Ammon's horn (tissue), 1 donor: ENCODE data around the gene KIF6.
"Not testable (repeated sequence)": the region's sequence is repeated elsewhere in the genome, so short reads cannot be mapped to it uniquely, and the experiment has no call there.

ENCODE experiments used
- DNase-seq: peaks from one replicate; pipeline ENCODE4 v3.0.0-alpha.2; 2016; ENCODE audit warnings: low spot score

Gene KIF6

GRCh38 chr6:39553860-39554802, 171.1 kb downstream of the KIF6 start:
- DNase-seq: no peak

GRCh38 chr6:39553029-39553428, 172.2 kb downstream of the KIF6 start:
- DNase-seq: no peak

GRCh38 chr6:39550191-39550590, 175.0 kb downstream of the KIF6 start:
- no peak for DNase-seq

GRCh38 chr6:39546731-39547130, 178.5 kb downstream of the KIF6 start:
- DNase-seq: no peak

- DNase-seq: no peak
Observed at GRCh38 chr6:39543950-39544349, 181.3 kb downstream of the KIF6 start.

GRCh38 chr6:39543095-39543494, 182.1 kb downstream of the KIF6 start:
- DNase-seq: no peak

- DNase-seq: no peak
Observed at GRCh38 chr6:39540454-39540853, 184.8 kb downstream of the KIF6 start.

GRCh38 chr6:39530201-39530759, 194.9 kb downstream of the KIF6 start:
- no peak for DNase-seq

- no peak for DNase-seq
Observed at GRCh38 chr6:39527792-39528564, 197.2 kb downstream of the KIF6 start.

- DNase-seq: no peak
Observed at GRCh38 chr6:39524007-39524406, 201.2 kb downstream of the KIF6 start.

GRCh38 chr6:39521958-39522357, 203.2 kb downstream of the KIF6 start:
- DNase-seq: no peak

- no peak for DNase-seq
Observed at GRCh38 chr6:39520916-39521315, 204.3 kb downstream of the KIF6 start.

GRCh38 chr6:39520411-39520810, 204.8 kb downstream of the KIF6 start:
- no peak for DNase-seq

GRCh38 chr6:39518221-39518620, 207.0 kb downstream of the KIF6 start:
- no peak for DNase-seq

- no peak for DNase-seq
Observed at GRCh38 chr6:39517756-39518155, 207.5 kb downstream of the KIF6 start.

GRCh38 chr6:39516471-39516870, 208.7 kb downstream of the KIF6 start:
- DNase-seq: no peak

GRCh38 chr6:39515471-39515870, 209.7 kb downstream of the KIF6 start:
- no peak for DNase-seq

GRCh38 chr6:39515006-39515405, 210.2 kb downstream of the KIF6 start:
- DNase-seq: no peak

- DNase-seq: not testable (repeated sequence)
Observed at GRCh38 chr6:39509831-39510230, 215.4 kb downstream of the KIF6 start.

GRCh38 chr6:39508515-39508914, 216.7 kb downstream of the KIF6 start:
- DNase-seq: no peak

GRCh38 chr6:39507331-39507998, 217.7 kb downstream of the KIF6 start:
- no peak for DNase-seq

GRCh38 chr6:39502362-39502955, 222.7 kb downstream of the KIF6 start:
- DNase-seq: not testable (repeated sequence)
